Measurements from ENCODE around the gene IGFBP4. TPM values are rescaled to one million over a fixed set of nuclear protein-coding genes. Genes with fewer than 3 reads are reported as not detected.

The IGFBP4 gene
- polyA plus RNA-seq, 1 of the 3 experiments (the other 2 are of a cell fraction): 128 TPM

GRCh38 chr17:40501499-40501911 is 58.3 kb downstream of the IGFBP4 start, which contains the start of gene TNS4:
TSS of gene TNS4 (minus strand) at chr17:40501623. CDS start at chr17:40496425, 5,198 bp downstream.
- H3F3A ChIP-seq (replicated peaks; ENCODE audit: insufficient read depth): peaks cover 6% of the 10 kb centered on the region
- H3K9ac ChIP-seq: no peak within 1 kb of the TSS
- no peaks in the 10 kb centered on the region for H3K9me3 ChIP-seq
- no peak for DNase-seq
- H2AFZ ChIP-seq (ENCODE audit: low read depth): no peak within 1 kb of the TSS
- no peaks in the 10 kb centered on the region for H3K9me2 ChIP-seq
- peaks cover 5 to 11% of the 10 kb centered on the region in 2 experiments; a peak in 1 of 4 replicates for H3K4me1 ChIP-seq (ENCODE audit: control insufficient read depth in 1 of 2, insufficient read depth in 2 of 2, low read depth in 1 of 2, low read length in 1 of 2)
- H3K27me3 ChIP-seq (ENCODE audit: insufficient read depth): no peaks in the 10 kb centered on the region
- no peaks in the 10 kb centered on the region for H3K79me2 ChIP-seq (ENCODE audit: insufficient read depth)
- H3K4me3 ChIP-seq (ENCODE audit: low read depth in 2 of 2, low read length in 1 of 2): no peak within 1 kb of the TSS
- 73% methylated on average over 4 of the region's 7 CpGs for WGBS (ENCODE audit: low lambda C conversion rate)
- ChIA-PET CTCF (interaction anchor here (0.6 to 2.4 kb wide), 6 partner anchors 10 to 139 kb away, joined by 3 to 14 read pairs (median 5); partner anchors contain the start of gene IGFBP4), POLR2A (no interaction called here)
- H3K27ac ChIP-seq (ENCODE audit: low read depth in 2 of 2, low read length in 1 of 2): no peak within 1 kb of the TSS
- H3K36me3 ChIP-seq (replicated peaks in 1 of 2; ENCODE audit: control insufficient read depth in 1 of 2, insufficient read depth in 2 of 2, low read length in 1 of 2): no peaks in the 10 kb centered on the region
- TF ChIP-seq FOXM1 (IDR thresholded peaks at IDR 0.05; ENCODE audit: low read depth): no peak
- TF ChIP-seq SIN3A (IDR thresholded peaks at IDR 0.05; ENCODE audit: borderline replicate concordance, low read depth, low read length): no peak
- TF ChIP-seq FOSL2 (IDR thresholded peaks at IDR 0.05; ENCODE audit: borderline replicate concordance, low read depth): no peak
- TF ChIP-seq SMC3 (IDR thresholded peaks at IDR 0.05; ENCODE audit: low read depth, low read length): no peak
- no peak for TF ChIP-seq GABPA (IDR thresholded peaks at IDR 0.05; ENCODE audit: low read depth)
- no peak for TF ChIP-seq NFIC (IDR thresholded peaks at IDR 0.05; ENCODE audit: borderline replicate concordance)
- no peak for TF ChIP-seq EZH2phosphoT487 (IDR thresholded peaks at IDR 0.05; ENCODE audit: borderline replicate concordance, low read depth)
- no peak for TF ChIP-seq TEAD4 (IDR thresholded peaks at IDR 0.05; ENCODE audit: borderline replicate concordance, insufficient read depth)
- TF ChIP-seq RCOR1 (IDR thresholded peaks at IDR 0.05; ENCODE audit: low read length): no peak
- TF ChIP-seq MXI1 (IDR thresholded peaks at IDR 0.05; ENCODE audit: low read depth, low read length): no peak
- no peak for TF ChIP-seq USF2 (IDR thresholded peaks at IDR 0.05; ENCODE audit: borderline replicate concordance, low read depth, low read length)
- TF ChIP-seq RXRA (IDR thresholded peaks at IDR 0.05; ENCODE audit: borderline replicate concordance, low read depth): no peak
- no peak for TF ChIP-seq CHD2 (IDR thresholded peaks at IDR 0.05; ENCODE audit: low read length, partially characterized antibody)
- TF ChIP-seq, protein P1, sequence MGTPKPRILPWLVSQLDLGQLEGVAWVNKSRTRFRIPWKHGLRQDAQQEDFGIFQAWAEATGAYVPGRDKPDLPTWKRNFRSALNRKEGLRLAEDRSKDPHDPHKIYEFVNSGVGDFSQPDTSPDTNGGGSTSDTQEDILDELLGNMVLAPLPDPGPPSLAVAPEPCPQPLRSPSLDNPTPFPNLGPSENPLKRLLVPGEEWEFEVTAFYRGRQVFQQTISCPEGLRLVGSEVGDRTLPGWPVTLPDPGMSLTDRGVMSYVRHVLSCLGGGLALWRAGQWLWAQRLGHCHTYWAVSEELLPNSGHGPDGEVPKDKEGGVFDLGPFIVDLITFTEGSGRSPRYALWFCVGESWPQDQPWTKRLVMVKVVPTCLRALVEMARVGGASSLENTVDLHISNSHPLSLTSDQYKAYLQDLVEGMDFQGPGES (IDR thresholded peaks at IDR 0.05; ENCODE audit: low read depth, low read length): no peak
- no peak for TF ChIP-seq TAF1 (IDR thresholded peaks at IDR 0.05; ENCODE audit: borderline replicate concordance, low read depth, low read length)
- TF ChIP-seq, protein P2, sequence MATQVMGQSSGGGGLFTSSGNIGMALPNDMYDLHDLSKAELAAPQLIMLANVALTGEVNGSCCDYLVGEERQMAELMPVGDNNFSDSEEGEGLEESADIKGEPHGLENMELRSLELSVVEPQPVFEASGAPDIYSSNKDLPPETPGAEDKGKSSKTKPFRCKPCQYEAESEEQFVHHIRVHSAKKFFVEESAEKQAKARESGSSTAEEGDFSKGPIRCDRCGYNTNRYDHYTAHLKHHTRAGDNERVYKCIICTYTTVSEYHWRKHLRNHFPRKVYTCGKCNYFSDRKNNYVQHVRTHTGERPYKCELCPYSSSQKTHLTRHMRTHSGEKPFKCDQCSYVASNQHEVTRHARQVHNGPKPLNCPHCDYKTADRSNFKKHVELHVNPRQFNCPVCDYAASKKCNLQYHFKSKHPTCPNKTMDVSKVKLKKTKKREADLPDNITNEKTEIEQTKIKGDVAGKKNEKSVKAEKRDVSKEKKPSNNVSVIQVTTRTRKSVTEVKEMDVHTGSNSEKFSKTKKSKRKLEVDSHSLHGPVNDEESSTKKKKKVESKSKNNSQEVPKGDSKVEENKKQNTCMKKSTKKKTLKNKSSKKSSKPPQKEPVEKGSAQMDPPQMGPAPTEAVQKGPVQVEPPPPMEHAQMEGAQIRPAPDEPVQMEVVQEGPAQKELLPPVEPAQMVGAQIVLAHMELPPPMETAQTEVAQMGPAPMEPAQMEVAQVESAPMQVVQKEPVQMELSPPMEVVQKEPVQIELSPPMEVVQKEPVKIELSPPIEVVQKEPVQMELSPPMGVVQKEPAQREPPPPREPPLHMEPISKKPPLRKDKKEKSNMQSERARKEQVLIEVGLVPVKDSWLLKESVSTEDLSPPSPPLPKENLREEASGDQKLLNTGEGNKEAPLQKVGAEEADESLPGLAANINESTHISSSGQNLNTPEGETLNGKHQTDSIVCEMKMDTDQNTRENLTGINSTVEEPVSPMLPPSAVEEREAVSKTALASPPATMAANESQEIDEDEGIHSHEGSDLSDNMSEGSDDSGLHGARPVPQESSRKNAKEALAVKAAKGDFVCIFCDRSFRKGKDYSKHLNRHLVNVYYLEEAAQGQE (IDR thresholded peaks at IDR 0.05; ENCODE audit: low read depth, low read length): no peak
- TF ChIP-seq, protein P3, sequence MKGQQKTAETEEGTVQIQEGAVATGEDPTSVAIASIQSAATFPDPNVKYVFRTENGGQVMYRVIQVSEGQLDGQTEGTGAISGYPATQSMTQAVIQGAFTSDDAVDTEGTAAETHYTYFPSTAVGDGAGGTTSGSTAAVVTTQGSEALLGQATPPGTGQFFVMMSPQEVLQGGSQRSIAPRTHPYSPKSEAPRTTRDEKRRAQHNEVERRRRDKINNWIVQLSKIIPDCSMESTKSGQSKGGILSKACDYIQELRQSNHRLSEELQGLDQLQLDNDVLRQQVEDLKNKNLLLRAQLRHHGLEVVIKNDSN (IDR thresholded peaks at IDR 0.05; ENCODE audit: borderline replicate concordance, low read depth): no peak
- TF ChIP-seq, protein P4, sequence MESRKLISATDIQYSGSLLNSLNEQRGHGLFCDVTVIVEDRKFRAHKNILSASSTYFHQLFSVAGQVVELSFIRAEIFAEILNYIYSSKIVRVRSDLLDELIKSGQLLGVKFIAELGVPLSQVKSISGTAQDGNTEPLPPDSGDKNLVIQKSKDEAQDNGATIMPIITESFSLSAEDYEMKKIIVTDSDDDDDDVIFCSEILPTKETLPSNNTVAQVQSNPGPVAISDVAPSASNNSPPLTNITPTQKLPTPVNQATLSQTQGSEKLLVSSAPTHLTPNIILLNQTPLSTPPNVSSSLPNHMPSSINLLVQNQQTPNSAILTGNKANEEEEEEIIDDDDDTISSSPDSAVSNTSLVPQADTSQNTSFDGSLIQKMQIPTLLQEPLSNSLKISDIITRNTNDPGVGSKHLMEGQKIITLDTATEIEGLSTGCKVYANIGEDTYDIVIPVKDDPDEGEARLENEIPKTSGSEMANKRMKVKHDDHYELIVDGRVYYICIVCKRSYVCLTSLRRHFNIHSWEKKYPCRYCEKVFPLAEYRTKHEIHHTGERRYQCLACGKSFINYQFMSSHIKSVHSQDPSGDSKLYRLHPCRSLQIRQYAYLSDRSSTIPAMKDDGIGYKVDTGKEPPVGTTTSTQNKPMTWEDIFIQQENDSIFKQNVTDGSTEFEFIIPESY (IDR thresholded peaks at IDR 0.05; ENCODE audit: borderline replicate concordance, low read depth): no peak
- no peak within 1 kb of the TSS for H3K4me2 ChIP-seq
- no peaks in the 10 kb centered on the region for H4K20me1 ChIP-seq (ENCODE audit: insufficient read depth)
